ENCODE results near the gene ALPK1.

DNA sequence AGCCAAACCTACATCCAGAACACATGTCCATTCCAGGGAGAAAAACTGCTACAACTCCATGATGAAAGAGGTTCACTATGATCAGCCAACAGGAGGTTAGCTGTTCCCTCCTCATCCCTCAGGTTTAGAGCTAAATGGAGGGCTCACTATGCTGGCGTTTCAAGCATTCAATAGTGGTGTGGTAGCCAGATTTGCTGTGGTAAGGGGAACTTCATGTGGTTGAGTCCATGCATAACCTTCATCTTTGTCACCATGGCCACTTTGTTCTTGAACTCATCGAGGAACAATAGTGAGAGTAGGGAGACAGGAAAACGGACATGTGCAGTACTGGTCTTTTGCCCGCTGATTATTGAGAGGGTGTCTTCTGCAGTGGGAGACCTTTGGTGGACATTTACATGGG is 33.8 kb downstream of the ALPK1 start:
- TF ChIP-seq, protein P1, sequence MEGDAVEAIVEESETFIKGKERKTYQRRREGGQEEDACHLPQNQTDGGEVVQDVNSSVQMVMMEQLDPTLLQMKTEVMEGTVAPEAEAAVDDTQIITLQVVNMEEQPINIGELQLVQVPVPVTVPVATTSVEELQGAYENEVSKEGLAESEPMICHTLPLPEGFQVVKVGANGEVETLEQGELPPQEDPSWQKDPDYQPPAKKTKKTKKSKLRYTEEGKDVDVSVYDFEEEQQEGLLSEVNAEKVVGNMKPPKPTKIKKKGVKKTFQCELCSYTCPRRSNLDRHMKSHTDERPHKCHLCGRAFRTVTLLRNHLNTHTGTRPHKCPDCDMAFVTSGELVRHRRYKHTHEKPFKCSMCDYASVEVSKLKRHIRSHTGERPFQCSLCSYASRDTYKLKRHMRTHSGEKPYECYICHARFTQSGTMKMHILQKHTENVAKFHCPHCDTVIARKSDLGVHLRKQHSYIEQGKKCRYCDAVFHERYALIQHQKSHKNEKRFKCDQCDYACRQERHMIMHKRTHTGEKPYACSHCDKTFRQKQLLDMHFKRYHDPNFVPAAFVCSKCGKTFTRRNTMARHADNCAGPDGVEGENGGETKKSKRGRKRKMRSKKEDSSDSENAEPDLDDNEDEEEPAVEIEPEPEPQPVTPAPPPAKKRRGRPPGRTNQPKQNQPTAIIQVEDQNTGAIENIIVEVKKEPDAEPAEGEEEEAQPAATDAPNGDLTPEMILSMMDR (IDR thresholded peaks at IDR 0.05): no peak
- no peak for TF ChIP-seq POLR2A (IDR thresholded peaks at IDR 0.05)
- TF ChIP-seq EP300 (IDR thresholded peaks at IDR 0.05): no peak

Data from sigmoid colon (tissue), 4 donors.